KBM-7 (cell line): Measurements from ENCODE around the gene TRIML2.
"Not testable (repeated sequence)": the region's sequence is repeated elsewhere in the genome, so short reads cannot be mapped to it uniquely, and the experiment has no call there.

Source experiments
- DNase-seq: peaks from one replicate; pipeline ENCODE4 v3.0.0-alpha.2; 2015
- in situ Hi-C: fragments of 300-500 bp; cut with MboI; formaldehyde crosslinking; loops from 2 replicates; pipeline ENCODE4 v1.14.3; 2020; ENCODE audit warnings: low sequenced_read_pairs, low pct_unique_long_range_greater_than_20kb, mixed read lengths

The TRIML2 gene

DNA sequence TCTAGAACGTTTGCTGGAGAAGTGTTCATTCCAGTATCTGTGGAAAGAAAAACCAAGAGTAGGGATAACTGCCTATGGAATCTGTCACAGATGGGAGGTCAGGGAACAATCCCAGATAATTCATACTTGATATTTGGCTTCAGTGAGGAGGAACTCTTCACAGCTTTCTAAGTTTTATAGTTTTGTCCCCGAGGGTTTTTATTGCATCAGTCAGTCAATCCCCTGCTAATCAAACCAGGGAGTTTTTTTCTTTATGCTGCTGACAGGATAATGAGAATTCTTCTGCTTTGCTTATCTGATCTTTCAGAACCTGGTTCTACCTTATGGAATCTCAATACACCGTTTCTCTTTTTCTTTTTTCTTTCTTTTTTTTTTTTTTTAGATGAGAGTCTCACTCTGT is 633 bp upstream of the TRIML2 start:
- in situ Hi-C loops, result no loop called here
- no peak for DNase-seq

DNA sequence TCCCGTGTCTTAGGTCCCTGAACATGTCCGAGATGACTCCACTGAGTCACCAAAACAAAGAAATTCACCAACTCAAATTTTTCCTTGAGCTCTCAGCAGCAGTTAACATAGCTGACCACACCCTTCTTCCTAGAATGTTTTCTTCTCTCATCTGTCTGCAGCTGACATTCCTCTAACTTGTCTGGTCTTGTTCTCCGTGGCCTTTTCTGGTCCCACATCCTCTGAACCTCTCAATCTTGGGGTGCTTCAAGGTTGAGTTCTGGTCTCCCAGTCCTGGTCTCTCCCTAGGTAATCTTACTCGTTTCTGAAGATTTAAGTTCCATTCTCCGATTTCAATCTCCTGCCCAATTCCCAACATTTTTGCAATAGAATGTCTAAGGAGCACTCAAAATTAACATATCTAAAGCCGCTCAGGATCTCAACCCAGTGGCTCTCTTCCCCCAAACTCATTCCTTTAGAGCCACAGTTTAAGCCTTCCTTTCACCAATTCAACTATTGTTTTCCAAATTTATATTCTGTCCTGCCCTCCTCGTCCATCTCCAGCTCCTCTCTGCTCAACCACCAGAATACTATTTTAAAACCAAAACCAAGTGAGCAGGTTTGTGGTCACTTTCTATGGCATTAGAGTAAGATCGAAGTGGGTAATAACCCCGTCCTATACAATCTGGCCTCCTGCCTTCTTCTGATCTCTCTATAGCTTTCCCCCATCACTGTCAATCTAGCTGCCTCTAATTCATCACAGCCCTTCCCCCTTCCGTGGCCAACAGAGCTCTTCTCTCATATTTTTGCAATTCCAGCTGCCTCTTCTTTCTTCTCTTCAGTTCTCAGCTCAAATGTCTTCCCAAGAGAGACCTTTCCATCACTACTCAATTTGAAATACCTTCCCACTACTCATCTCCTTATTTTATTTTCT is 1.2 kb downstream of the TRIML2 start:
- in situ Hi-C loops, result no loop called here

DNA sequence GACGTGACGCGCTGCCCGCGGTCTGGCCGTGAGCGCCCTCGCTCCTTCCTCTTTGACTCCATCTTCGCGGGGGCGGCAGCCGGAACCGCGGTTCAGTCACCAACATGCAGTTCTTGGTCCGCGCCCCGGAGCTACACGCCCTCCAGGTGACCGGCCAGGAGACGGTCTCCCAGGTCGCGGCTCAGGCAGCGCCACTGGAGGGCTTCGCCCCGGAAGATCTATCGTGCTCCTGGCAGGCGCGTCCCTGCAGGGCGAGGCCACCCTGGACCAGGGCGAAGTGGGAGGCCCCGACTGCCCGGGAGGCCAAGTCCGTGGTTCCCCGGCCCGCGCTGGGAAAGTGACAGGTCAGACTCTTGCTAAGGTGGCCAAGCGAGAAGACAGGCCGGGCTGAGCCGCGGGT is 2.9 kb downstream of the TRIML2 start:
- in situ Hi-C loops, result no loop called here
- no peak for DNase-seq

More for the DNA sequence above, 1.2 kb downstream of the TRIML2 start:
- no peak for DNase-seq

DNA sequence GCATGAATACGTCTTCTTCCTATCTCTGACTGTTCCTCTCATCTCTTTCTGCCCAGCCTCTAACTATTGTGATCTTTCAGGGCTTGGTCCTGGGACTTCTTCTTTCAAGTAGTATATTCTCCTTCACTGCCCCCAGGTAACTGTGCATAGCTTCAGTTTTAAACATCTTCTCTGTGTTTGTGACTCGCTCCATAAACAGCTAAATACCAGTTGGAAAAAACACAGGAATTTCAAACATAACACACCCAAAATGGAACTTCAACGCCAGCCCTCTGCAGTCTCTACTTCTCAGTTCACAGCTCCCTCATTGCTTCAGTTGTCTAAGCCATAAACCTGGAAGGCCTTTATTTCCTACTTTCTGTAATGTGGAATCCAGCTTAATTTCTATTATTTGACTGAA is 16.6 kb downstream of the TRIML2 start:
- no peak for DNase-seq
- in situ Hi-C loops, result no loop called here

GRCh38 chr4:188086858-188087257 is 22.5 kb downstream of the TRIML2 start:
- in situ Hi-C loops, result no loop called here
- no peak for DNase-seq

DNA sequence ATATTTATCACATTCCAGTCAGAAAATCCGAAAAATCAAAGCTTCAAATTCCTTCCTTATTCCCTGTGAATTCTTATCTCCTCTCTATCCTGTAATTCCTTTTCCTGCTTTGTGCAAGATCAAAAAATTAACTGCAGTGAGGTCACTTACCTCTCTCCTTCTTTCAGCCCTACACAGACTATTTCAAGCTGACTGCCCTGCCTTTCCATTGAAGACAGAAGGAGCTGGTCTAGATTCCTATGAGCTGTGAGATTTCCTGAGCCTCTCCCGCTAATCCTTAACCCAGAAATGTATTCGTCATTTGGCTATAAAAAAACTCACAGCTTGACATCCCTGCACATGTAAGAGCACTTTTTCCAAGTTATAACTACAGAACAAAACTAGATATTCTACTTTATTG is 26.6 kb downstream of the TRIML2 start:
- no peak for DNase-seq
- in situ Hi-C loops, result no loop called here

- in situ Hi-C loops, result no loop called here
- DNase-seq, result no peak
Observed at GRCh38 chr4:188078116-188078515, 31.3 kb downstream of the TRIML2 start.

GRCh38 chr4:188076169-188076568 is 33.2 kb downstream of the TRIML2 start:
- in situ Hi-C loops, result no loop called here
- DNase-seq, result no peak

DNA sequence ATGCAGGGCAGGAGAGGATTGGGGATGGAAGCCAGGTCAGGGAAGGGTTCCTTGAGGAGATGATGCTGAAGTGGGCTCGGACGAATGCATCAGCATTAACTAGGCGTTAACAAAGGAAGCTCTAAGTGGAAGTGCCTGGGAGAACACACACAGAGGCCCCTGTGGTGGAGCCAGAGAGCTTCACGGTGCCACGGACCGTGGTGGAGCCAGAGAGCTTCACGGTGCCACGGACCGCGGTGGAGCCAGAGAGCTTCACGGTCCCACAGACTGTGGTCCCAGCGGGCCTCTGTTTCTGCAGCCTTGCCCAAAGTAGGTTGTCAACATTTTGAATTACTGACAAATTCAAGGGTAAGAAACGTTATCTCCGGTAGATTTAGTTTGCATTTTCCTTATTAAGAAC is 48.3 kb downstream of the TRIML2 start:
- in situ Hi-C loops, result no loop called here

DNA sequence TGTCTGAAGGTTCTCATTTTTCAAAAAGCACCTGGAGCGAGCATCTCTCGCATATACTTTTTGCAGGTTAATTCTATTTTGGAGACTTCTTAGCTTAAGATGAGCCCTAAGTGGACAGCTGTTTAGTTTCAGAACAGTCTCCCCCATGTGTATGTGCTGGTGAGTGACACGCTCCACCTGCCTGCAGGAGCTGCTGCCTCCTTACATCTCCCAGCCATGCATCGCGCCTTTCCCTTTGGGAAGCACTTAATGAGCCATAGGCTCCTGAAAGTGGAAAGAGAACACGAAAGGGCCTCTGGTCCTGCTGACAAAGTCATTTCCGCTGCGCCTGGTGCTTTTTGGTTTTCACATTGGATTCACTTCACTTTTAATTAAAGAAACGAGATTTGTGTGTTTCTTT is 56.1 kb downstream of the TRIML2 start:
- in situ Hi-C loops, result no loop called here
- DNase-seq, result no peak

More for the DNA sequence above, 48.3 kb downstream of the TRIML2 start:
- no peak for DNase-seq

- in situ Hi-C loops, result no loop called here
- DNase-seq, result no peak
Observed at GRCh38 chr4:188046657-188047056, 62.7 kb downstream of the TRIML2 start.

GRCh38 chr4:188045461-188045860 is 63.9 kb downstream of the TRIML2 start:
- in situ Hi-C loops, result not testable (repeated sequence)

DNA sequence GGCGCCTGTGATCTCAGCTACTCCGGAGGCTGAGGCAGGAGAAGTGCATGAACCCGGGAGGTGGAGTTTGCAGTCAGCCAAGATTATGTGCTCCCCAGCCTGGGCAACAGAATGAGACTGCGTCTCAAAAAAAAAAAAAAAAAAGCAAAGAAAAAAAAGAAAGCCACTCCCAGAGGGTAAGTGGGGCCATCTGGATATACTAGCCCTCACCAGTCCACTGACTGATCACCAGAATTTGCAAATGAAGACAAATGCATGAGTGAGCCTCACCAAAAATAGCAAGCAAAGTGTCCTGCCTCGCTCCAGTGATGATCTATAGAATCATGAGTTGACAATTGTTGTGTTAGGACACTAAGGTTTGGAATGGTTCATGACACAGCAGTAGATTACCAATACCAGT is 66.2 kb downstream of the TRIML2 start:
- in situ Hi-C loops, result no loop called here

More at GRCh38 chr4:188045461-188045860, 63.9 kb downstream of the TRIML2 start:
- DNase-seq, result not testable (repeated sequence)

GRCh38 chr4:188042191-188042590 is 67.2 kb downstream of the TRIML2 start:
- in situ Hi-C loops, result no loop called here
- no peak for DNase-seq

More for the DNA sequence above, 66.2 kb downstream of the TRIML2 start:
- no peak for DNase-seq

- in situ Hi-C loops, result no loop called here
- DNase-seq, result no peak
Observed at GRCh38 chr4:188041721-188042120, 67.7 kb downstream of the TRIML2 start.
